NCI-H187 (cell line): ENCODE measurements around the gene KIF19.

Source experiments
- DNase-seq, 2 experiments: peaks; one replicate each; lab custom pipeline; 2025; lab: John Stamatoyannopoulos, UW

Gene KIF19

DNA sequence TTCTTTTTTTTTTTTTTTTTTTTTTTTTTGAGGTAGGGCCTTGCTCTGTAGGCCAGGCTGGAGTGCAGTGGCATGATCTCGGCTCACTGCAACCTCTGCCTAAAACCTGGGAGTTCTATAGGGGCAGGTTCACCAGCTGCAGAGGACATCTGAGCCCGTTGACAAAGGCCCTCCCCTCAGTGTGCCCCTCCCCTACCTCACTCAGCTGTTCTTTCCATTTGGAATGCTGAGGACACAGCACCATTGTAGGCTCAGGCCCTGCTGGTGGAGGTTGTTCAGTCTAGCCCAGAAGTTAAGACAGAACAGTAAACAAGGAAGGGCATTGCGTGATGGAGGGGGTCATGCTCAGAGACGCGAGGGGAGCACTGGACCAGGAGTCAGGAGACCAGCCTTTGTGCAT is 21.8 kb upstream of the KIF19 start:
- no peak for DNase-seq

DNA sequence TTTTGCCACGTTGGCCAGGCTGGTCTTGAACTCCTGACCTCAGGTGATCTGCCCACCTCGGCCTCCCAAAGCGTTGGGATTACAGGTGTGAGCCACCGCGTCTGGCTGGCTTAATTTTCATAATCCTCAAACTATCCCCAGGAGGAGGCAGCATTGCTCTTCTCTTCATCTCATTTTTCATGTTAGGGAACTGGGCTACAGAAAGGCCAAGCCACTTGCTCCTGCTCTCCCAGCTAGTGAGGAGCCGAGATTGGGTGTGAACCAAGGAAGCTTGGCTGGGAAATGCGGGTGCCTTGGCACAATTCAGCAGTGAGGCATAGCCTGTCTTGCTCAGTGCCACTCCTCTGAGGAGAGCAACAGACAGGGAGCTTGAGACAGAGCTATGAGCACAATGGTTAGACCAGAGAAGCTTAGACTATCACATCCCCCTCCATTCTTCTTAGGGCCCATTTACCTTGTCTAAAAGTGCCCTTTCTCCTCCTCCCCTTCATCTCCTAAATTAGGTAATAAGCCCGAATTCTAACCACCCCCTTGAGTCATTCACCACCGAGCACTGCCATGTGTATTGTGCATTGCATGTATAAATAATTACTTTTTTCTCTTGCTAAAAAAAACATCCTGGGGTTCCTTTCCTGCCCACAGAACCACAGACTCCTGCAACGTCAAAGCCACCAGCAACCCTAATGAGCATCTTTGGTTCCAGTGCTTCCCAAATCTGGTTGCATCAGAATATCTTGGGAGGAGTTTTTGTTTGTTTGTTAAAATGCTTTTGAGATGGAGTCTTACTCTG is 20.0 kb upstream of the KIF19 start:
- DNase-seq: peak in 1 of 2 experiments; percentile 23

DNA sequence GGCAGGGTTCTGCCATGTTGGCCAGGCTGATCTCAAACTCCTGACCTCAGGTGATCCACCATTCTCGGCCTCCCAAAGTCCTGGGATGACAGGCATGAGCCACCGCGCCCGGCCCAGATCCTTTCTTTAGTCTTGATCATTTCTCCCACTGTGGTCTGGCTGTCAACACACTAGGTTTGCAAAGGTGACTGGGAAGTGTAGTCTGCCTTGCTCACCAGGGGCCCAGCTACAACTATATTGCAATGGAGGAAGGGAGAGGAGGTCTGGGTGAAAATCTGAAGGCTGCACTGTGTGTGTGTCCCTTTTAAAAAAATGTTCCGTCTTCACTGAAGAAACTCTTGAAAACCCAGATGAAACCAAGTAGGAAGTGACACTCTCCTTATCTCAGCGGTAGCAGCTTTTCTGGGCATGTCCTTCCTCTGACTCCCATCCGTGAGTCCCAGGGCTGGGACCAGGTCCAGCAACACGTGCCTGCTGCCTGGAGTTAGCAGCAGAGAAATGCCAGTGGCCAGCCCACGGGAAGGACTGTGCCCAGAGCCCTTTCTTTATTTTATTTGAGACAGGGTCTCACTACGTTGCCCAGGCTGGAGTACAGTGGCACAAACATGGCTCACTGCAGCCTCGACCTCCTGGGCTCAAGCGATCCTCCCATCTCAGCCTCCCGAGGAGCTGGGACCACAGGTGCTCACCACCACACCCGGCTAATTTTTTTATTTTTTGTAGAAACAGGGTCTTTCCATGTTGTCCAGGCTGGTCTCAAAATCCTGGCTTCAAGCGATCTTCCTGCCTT is 17.8 kb upstream of the KIF19 start:
- DNase-seq: no peak

DNA sequence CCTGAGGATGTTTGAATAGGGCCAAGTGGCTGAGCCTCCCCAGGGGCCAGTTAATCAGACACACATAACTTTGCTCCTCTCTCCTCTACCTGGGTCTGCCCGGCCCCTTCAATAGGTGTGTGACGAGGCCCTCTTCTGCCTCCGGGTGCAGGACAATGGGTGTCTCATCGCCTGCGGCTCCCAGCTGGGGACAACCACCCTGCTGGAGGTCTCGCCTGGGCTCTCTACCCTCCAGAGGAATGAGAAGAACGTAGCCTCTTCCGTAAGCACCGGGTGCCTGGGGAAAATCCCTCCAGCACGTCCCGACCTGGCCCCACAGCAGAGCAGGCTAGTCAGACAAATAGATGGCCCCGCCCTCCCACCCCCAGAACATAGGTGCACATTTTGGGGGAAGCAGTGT is 16.1 kb upstream of the KIF19 start:
- DNase-seq: no peak

DNA sequence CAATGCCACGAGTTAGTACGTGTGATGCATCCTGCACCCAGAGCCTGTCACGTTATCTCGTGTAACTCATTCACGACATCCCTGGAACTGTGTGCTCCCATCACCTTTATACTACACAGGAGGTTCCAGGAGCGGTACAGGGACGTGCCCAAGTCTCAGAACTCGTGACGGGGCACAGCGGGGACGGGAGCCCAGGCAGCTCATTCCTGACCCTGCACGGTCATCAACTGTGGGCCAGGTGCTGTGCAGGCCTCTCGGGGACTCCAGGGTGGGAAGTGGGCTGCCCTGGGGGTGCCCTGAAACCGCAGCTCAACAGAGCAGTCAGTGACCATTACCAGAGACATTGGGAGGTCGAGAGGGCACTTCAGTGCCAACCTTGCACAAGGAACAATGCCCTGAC is 11.1 kb upstream of the KIF19 start:
- no peak for DNase-seq

DNA sequence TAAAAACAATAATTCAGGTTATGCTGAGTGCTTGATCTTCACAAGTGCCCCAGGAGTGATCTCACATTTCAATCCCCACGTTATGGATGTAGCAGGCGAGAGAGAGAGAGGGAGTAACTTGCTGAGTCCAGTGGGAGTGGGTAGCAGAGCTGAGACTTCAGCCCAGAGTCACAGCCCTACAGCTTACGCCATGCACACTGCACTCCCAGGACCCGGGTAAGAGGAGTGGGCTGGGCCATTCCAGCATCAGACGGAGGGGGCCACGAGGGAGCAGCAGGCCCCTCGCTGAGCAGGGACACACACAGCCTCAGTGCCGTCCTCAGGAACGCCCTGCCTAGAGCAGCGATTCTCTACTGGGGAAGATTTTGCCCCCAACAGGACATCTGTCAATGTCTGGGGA is 9.8 kb upstream of the KIF19 start:
- peak; percentile 21 to 54 for DNase-seq

DNA sequence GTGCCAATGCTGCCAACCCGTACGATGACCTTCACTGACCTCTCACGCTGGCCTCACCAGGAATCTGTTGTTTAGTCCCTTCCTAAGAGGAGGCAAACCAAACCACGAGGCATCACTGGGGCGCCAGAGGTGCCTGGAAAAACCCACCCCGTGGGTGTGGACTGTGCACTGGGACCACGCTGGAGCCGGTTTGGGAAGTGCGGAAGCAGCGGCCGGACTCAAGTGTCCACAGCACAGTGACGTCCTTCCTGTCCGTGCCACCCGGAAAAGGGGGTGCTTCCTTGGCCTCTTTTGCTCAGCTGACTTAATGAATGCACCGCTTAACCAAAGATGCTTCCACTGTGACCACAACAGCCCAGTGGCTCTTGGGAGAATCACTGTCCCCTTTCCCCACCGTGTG is 9.0 kb upstream of the KIF19 start:
- DNase-seq: no peak

DNA sequence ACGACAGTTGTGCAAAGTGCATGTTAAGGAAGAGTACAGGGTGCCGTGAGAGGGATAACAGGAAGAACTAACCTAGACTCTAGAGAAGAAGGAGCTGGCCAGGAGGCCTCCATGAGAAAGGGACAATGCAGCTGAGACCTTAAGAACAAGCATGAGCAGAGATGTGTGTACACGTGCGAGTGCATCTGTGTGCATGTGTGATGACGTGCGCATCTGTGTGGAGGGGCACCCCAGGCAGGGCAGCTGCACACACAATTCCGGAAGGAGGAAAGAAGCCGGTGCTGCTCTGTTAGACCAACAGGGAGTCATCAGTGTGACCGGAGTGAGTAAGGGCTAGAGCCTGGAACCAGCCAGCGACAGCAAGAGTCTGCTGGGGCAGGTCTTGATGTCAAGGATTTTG is 7.6 kb upstream of the KIF19 start:
- DNase-seq: no peak

DNA sequence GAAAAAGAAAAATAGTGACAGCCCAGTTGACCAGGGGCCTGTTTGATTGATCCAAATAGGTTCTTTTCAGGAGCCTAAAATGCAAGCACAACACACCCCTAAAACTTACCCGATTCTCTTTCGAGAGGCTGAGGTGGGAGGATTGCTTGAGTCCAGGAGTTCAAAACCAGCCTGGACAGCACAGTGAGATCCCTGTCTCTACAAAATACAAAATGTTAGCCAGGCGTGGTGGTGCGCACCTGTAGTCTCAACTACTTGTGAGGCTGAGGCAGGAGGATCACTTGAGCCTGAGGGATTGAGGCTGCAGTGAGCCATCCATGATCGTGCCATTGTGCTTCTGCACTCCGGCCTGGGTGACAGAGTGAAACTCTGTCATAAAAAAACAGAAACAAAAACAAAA is 1.5 kb upstream of the KIF19 start:
- no peak for DNase-seq

DNA sequence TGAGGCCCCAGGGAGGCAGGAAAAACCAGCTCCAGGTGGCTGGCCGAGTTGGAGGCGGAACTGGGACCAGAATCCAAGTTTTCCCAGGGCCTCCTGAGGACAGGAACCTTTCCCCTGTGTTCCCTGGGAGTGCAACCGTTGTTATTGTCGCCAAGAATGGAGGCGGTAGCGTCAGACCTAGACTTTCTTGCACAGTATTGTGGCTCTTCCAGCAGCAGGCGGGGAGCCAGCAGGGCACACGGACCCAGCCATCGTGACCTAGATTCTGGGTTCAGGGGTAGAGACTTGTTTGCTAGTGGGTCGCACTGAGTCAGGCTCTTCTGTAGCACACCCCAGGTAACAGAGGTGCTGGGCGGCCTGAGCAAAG is 667 bp upstream of the KIF19 start:
- DNase-seq: no peak

DNA sequence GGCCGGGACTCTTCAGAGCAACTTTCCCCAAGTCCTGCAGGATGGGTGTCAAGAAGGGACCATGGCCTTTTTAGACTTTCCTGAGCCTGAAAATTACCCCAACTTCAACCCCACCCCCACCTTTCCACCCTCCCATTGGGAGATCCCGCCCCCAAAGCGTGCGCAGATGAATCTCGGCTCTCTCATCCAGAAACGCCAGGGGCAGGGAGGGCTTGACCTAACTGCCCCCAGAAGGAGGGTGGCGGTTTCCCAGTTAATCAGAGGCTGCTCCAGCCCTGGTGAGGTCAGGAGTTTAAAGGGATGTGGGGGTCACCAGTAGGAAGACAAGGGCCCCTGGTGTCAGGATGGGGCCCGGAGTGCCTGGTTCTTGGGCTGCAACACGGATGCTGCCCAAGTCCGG is 480 bp downstream of the KIF19 start:
- no peak for DNase-seq

DNA sequence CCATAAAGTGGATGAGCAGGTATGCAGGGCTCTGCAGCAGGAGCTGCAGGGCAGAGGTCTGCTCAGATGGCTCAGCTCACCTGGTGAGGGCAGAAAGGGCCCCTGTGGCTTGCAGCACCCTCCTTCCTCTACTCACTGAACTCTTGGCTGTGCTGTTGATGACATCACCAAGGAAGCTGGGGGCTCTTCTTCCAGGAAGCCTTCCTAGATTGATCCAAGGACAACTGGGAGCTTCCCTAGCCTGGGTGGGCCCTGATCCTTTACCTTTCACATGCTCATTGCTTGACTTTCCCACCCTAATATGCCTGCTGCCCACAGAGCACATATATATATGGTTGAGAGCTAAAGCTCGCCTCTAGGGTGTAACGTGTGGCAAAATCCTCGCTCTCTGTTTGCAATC is 2.5 kb downstream of the KIF19 start:
- no peak for DNase-seq

DNA sequence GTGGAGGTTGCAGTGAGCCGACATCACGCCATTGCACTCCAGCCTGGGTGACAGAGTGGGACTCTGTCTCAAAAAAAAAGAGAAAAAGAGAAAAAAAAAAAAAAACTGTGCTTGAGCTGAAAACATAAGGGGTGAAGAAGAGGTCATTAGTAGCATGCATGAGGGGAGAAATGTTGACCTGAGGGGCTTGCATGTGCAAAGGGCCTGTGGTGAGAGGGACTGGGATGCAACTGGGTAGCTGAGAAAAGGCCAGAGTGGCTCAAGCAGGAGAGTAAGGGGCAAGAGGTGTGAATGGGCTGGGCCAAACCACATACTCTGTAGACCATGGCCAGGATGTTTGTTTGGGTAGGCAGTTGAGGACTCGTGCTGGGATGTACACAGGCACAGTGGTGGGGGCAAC is 3.4 kb downstream of the KIF19 start:
- no peak for DNase-seq

DNA sequence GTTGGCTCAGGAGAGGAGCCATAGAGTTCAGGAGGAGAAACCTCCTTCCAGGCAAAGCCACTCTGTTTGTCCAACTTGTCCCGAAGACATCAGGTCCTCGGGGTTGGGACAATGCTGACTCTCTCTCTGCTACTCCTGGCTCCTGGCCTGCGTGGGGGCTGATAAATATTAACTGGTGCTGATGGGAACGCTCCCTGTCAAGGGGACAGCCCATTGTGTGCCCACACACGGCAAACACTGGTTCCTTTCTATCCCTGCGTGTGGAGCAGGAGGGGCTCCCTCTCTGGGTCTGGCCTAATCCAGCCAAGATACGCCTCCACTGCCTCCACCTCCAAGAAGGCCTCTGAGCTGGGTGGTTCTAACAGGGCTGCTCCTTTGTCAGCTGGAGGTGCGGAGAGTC is 4.4 kb downstream of the KIF19 start:
- no peak for DNase-seq

DNA sequence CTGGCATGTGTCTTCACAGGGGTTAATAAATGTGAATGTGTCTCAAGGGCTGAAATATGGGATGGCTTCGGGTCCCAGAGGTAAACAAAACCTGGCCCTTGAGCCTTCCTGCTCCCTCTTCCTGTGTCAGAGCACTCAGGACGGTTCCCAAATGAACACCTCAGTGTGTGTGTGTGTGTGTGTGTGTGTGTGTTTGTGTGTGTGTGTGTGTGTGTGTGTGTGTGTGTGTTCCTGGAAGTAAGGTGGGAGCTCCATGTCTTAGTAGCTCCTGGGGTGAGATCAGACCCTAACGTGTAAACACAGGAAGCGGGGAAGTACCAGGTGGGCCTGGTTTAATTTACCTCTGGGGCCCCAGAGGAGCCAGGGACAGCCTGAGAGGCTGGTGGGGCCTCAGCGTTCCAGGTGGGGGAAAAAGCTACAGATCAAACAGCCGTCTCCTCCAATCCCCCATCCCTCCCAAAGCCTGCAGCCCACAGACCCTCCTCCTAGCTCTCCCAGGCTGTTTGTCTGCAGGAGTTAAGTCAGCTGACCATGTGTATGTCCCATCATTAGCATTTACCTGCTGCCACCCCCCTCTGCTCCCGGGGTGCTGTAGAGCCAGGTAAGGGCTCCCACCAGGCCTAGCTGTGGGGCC is 6.1 kb downstream of the KIF19 start:
- peak; percentile 31 to 68 for DNase-seq

DNA sequence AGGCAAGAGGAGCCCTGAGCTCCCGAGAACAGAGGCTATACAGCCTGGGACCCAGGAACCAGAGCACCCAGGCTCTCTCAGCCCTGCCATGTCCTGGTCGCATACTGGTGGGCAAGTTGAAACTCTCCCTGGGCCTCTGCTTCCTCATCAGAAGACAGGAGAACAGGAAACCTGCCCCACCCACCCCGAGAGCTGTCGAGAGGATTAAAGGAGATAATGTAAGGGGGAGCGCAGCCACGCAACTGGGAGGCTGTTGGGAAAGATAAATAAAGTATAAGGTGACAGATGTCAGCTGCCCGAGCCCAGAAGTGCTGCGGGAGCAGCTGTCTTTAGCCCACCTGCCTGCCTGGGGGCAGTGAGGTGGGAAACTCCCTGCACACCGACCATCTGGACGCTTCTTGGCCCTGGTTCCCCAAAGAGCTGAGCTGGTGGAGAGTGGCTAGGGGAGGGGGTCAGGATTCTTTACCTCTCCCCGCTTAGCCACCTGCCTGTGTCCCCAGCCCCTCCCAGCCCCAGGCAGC is 6.8 kb downstream of the KIF19 start:
- DNase-seq: peak; percentile 83 to 90

DNA sequence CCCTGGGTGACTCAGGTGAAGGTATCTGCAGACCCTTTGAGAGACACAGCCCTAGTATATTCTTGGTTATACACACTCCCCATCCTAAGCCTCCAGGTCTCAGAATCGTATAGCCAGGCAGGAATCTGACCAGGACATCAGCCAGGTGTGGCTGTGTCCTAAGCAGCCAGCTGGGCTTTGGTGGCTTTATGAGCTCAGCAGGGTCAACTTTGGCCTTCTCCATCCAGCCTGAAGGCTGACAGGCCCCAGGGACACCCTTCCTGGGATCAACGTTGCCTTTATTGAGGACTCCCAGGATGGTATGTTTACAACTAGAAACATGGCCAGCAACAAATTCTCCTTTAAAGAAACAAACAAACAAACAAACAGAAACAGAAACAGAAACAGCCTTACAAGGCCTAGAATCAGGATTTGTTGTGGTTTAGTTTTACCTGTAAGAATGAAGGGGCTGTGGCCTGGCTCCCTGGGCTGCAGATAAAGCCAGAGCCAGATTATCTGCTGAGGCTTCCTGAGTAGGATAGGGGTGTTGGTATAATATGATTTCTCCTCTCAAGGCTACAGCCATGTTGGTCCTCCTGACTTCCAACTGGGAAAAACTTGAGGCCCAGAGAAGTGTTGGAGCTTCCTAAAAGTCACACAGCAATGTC is 8.5 kb downstream of the KIF19 start:
- no peak for DNase-seq

DNA sequence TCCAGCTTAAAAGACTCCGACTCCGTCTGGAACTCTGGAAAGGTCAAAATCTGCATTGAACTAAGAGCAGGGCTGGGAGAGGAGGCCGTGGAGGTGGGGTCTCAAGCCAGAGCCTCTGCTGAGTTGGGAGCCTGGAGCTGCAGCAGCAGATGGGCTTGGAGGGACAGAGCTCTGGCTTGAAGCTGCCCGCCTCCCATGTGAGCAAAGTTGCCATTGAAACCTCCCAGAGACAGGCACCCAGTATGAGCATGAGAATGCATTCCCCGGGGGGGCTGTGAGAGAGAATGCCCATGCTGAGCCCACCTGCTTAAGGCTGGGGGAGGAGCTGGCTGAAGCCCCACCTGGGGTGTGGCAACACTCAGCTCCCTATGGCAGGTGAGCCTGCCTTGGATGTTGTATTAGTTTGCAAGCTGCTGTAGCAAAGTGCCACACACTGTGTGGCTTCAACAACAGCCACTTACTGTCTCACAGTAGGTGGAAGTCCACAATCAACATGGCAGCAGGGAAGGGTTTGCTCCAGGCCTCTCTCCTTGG is 9.6 kb downstream of the KIF19 start:
- DNase-seq: no peak

DNA sequence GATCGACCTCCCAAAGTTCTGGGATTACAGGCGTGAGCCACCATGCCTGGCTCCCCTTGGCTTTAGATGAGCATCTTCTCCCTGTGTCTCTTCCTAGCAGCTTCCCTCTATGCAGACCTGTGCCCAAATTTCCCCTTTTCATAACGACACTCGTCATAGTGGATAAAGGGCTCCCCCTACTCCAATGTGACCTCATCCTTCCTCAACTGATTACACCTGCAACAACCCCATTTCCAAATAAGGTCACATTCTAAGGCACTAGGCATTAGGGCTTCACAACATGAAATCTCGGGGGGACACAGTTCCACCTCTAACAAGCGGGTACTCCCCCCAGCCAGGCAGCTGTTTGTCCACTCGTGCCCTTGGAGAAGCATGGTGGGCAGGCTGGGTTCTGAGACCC is 10.3 kb downstream of the KIF19 start:
- no peak for DNase-seq

DNA sequence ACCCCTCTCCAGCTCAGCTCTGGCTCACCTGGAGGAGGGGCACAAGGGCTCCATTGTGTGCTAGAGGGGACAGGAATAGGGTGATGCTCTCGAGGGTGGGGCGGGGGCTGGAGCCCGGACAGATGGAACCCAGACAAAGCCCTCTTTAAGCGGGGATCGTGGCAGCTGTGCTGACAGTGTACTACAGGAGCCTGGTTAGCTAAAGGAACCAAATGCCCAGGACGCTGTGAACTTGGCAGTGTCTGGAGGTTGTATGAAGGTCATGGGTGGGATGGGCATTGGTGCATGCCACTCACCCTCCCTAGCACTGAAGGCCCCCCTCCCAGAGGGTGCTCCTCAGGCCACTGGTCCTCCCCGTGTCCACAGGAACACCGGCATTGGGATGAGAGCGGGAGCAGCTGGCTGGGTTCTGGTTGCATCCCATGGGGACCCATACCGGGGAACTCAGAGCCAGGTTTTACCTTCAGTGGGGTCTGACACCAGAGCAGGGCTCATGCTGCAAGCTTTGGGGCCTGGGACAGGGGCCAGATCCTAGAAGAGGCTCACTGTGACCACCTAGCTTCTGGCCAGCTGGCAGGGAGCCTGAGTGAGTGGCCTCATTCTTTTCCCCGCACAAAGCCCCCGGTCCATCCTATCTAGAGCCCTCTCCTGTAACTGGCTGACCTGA is 11.9 kb downstream of the KIF19 start:
- DNase-seq: peak in 1 of 2 experiments; percentile 52

DNA sequence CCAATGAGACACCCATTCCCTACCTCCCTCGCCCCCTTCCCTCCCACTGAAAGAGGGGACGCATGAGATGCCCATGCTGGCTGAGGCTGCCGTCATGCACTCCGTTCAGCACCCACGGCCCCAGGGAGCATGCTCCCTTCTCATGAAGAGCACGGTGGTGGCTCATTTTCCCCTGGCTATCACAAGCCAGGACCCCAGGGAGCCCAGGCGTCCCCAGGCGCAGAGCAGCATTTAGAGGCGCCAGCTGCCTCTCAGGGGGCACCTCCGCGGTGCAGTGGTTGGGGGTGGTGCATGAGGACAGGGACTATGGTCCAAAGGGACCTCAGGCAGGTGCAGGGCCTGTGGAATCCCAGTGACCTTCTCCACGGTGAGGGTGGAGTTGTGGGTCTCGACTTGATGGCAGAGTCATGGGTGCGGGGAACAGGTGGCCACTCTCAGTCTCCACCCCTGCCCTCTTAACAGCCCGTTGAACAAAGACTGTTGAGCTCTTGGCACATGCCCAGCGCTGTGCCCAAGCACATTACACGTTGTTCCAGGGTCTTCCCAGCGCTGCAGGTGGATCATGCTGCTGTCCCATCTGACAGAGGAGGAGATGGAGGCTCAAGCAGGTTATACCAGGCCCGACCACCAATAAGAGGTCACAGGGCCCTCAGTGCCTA is 13.6 kb downstream of the KIF19 start:
- peak in 1 of 2 experiments; percentile 34 for DNase-seq
